Raji (cell line): Measurements from ENCODE around the gene CSF3R.

Experiments used
- POLR2A ChIP-seq: IDR thresholded peaks from 2 replicates; pipeline ENCODE4 v1.6.1; 2011; ENCODE audit warnings: low read depth, low read length, control low read depth; ENCODE audit not compliant: insufficient read depth

The CSF3R gene

DNA sequence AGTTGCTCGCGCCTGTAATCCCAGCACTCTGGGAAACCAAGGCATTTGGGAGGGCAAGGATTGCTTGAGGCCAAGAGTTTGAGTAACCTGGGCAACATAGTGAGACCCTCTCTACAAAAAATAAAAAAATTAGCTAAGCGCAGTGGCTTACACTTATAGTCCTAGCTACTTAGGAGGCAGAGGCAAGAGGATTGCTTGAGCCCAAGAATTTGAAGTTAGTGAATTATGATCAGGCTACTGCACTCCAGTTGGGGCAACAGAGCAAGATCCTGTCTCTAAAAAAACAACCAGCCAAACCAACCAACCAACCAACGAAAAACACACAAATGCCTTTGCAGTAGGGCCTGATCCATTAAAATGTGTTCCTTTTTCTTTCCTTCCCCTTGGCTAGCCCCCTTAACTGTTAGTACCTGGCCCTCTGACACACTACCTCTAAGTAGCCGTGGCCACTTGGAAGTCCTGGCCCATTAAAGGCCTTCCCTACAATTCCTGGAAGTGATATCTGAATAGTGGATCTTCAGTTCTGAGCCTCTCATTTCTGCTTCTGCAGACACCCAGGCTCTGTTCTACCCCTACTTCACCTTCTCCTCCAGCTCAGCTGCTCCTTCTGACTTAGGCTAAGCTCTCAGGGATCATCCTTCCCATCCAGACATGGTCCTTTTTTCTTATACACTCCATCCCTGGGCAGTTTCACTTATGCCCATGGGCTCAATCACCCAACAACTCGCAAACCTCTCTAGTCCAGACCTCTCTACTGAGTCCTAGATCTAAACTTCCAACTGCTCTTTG lies 28.9 kb downstream of the CSF3R start:
- TF ChIP-seq POLR2A: no peak

DNA sequence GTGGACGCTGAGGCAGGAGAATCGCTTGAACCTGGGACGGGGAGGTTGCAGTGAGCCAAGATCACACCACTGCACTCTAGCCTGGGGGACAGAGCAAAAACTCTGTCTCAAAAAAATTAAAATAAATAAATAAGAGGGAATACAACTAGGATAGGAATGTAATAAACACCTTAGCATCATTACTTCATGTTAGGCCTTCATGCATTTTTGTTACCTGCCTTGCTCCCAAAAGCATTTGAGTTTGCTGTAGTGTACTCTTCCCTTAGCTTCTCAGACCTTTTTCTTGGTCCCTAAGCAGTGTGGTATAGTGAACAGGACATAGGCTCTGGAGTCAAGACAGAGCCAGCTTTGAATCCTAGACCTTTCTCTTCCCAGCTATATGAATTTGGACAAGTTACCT lies 29.7 kb downstream of the CSF3R start:
- no peak for TF ChIP-seq POLR2A

DNA sequence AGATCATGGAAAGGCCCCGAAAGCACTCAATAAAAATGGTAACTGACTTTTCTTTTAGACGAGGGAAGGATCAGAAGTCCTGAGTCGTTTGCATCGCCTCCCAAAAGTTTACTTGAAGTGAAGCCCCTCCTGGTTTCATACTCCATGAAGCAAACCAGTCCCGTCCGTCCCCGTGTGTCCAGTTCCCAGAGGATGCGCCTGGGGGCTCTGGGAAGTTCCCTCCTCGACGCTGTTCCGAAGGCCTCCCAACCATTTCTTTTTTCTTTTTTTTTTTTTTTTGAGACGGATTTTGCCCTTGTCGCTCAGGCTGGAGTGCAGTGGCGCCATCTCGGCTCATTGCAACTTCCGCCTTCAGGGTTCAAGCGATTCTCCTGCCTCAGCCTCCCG lies 31.8 kb downstream of the CSF3R start:
- no peak for TF ChIP-seq POLR2A

DNA sequence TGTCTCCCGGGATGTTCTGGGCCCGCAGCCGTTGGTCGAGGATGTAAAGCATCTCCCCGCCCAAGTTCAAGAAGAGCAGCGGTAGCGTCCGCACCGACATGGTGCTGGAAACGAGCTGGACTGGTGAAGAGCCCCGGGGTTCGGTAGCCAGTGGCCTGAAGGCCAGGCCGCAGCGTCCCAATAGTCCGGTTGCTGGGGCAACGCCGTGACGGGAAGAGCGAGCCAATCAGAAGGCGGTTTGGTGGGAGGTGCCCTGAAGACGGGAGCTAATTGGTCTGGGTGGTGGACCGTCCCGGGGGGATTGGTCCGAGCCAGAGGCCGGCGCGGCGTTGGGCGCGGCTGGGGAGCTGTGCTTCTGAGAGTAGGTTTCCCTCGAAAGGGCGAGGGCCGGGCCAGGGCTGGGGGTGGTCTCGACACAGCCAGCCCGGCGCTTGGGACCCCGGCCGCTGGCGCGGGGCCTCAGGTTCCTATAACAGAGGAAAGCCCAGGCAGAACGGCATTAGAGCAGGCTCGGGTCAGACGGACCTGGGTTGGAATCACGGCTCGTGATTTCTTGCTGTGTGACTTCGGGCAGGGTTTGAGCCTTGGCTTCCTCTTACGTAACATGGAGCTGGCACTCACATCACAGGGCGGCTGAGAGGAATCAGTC lies 32.3 kb downstream of the CSF3R start, which contains the start of gene OSCP1:
OSCP1 (minus strand) TSS at position 182 of the 649 bp plus-strand sequence; CDS start at position 100, 82 bp downstream.
- peak; percentile 80 for TF ChIP-seq POLR2A

DNA sequence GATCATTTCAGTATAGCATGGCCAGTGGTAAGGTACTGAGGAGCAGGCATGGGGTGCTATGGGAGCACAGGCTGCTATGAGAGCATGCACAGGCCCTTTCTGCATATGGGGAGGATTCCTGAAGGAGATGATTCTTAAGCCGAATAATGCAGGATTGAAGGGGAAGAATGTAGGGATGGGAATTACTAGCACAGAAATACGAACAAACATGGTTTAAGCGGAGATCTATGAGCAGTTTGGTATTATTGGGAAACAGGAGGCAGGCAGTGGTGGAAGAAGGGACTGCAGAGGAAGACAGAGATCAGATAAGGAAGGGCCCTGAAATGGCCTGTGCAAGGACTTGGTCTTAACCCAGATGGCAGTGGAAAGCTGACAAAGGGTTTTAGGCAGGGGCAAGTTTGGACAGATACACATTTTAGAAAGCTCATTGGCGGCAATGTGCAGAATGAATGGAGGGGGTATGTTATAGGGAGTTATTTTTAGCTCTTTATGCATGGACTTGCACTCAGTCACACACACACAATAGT lies 34.1 kb downstream of the CSF3R start:
- TF ChIP-seq POLR2A: no peak

DNA sequence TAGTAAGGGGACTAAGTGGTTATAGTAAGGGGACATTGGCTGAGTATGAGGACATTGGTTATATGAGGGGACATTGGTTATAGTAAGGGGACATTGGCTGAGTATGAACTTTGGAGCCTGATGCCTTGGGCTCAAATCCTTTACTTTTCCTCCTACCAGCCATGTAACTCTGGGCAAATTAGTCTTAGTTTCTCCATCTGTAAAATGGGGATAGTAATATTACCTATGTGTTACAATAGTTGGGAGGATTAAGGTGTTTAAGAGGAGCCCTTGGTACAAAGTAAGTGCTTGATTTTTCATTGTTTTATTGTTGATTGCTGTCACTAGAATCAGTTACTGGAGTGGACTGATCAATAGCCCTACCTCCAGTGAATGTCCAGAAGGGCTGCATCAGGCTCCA lies 35.3 kb downstream of the CSF3R start:
- no peak for TF ChIP-seq POLR2A

DNA sequence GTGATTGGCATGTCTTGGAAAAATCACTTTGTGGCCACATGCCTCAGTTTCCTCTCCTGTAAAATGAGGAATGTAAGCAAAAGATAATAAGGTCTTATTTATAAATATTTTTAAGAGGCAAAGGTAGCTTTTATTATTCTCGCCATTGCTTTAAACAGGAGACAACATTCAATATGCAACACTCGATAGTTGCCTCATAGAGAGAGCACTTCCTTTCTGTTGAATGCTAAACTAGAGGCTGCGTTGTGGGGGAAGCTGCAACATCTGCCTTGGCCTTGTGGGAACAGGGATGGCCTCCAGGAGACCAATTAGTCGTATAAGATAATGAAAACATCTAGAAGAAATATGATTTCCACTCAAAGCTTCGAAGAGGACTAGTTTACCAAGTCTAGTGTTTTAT lies 36.0 kb downstream of the CSF3R start:
- TF ChIP-seq POLR2A: no peak

DNA sequence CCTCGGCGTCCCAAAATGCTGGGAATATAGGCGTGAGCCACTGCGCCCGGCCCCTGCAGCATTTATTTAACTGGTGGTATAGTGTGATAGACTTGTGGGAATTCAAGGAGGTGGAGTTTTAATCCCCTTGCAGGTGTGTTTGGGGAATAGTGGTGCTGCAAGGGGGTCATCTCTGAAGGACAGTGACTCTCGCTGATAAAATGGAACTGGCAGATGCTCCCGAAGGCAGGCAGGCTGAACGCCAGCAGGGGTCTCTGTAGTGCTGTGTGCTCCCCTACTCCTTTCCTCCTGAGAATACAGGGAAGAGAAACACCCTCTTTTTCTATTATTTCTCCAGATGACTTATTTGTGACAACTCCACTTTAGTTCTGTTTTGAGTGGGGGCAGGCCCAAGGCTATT lies 36.4 kb downstream of the CSF3R start:
- TF ChIP-seq POLR2A: no peak

DNA sequence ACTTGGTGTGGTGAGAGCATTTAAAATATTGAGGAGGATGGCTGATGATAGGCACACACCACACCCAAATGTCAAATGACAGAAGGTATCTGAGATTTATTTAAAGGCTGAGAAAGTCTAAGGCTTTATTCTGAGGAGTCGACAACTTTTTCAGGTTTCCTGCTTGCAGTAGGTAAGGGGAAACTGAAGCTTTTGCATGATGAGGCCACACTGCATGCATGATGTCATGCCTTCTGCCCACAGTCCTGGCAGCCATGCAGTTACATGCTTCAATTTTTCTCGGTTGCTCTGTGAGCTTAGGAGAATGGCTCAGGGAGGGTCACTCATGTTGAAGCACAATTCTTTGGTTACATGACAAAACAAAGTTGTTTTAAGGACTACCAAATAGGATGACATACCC lies 39.4 kb downstream of the CSF3R start:
- TF ChIP-seq POLR2A: no peak

DNA sequence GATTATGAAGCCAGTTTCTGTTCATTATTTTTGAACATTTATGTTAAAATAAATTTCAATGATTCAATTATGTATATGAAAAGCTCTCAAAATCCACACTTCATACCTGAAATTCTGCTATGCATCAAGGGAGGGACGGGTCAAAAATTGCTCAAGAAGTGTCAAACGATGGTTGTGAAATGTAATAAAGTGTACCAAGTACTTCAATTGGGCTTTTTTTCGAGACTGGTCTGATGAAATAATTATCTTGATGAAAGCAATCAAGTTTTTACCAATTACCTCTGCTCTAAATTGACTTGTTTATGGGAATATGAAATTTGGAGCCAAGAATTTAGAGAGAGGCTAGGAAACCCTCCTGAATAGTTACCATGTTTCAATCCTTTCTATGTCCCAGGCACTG lies 40.4 kb downstream of the CSF3R start:
- TF ChIP-seq POLR2A: no peak

DNA sequence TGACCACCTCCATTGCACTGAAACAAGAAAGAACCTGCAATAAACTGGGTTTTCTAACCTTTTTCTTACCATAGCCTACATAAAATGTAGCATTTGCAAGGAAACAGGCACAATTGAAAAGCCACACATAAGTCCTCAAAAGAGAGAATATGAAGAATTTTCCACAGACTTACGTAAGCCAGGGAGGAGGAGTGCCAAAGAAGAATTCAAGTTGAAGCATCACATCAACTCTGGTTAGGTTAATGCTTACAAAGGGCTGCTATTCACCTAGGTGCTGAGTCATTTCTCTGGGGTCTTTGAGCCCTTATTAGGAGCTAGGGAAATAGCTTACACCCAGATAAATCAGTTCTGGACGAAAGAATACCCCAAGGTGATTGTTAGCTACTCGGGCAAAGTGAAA lies 42.1 kb downstream of the CSF3R start:
- TF ChIP-seq POLR2A: no peak

DNA sequence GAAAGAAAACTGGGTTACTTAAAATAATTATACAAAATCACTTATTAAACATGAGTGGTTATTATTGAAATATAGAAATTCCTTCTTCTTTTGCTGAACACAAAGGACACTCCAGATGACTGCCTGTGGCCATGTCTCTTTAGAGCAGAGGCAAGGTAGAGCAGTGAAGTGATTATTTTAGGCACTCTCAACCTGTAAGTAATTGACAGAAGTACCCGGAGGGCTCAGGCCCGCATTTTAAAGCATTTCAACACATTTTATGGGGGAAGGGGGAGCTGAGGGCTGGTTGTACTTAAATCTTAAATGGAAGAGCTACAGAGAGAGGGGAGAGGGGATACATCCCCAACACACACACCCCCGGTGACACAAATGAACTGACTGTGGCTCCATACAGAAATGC lies 42.7 kb downstream of the CSF3R start:
- no peak for TF ChIP-seq POLR2A

DNA sequence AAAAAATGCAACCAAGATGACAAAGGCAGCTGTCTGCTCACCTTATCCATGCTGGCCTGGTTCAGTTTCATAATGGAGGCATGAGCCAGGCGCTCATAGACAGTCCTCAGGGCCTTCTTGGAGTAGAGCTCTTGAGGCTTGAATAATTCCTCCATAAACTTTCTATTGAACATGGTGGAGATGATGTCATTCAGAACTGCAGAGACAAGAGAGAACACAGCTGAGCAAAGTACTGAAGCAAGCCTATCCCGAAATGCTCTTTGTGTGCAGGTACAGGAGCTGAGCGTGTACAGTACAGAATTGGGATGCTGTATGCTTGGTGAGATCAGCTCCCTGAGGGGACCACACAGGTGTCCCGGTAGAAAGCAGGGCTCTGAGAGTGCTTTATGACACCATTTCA lies 44.0 kb downstream of the CSF3R start:
- no peak for TF ChIP-seq POLR2A

DNA sequence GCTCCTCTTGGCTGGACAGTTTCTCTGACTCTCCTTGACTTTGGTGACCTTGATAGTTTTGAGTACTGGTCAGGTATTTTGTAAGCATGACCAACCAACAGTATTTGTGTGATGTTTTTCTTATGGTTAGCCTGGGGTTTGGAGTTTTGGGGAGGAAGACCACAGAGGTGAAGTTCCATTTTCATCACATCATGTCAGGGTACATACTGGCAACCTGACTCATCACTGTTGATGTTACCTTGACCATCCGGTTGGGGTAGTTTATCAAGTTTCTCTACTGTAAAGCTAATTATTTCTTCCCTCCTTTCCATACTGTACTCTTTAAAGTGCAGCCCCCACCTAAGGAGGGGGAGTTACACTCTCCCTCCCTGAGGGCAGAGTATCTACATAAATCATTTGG lies 45.9 kb downstream of the CSF3R start:
- no peak for TF ChIP-seq POLR2A

DNA sequence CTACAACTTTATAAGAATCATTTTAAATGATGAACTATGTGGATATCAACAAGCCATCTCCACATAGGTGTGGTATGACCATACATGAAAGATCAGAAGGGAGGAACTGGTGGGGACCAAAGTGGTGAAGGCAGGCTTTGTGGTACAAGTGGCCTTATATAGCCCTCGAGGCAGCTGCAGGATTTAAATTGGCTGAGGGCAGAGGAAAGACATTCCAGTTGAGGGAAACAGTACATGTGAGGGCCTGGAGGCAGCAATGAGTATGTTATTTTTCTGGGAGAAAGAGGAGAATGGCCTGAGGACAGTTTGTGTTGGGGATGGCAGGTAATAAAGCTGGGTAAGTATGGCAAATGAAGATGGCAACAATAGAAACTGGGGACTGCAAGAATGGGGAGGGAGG lies 49.6 kb downstream of the CSF3R start:
- no peak for TF ChIP-seq POLR2A

DNA sequence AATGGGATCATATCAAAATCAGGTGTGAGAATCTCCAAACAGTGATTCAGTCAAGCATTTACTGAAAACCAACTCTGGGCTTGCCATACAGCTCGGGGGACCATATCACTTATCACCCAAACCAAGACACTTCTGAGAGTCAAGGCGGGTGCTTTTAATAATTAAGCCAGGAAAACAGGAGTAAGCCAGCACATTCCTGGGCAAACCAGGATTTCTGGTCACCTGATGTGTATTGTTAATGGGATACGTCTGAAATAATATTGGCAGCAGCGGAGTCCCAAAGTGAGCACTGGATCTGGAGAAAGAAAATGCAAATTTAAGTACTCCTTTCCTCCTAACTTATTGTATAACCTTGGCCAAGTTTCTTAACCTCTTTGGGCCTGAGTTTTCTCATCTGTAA lies 50.1 kb downstream of the CSF3R start:
- TF ChIP-seq POLR2A: no peak

DNA sequence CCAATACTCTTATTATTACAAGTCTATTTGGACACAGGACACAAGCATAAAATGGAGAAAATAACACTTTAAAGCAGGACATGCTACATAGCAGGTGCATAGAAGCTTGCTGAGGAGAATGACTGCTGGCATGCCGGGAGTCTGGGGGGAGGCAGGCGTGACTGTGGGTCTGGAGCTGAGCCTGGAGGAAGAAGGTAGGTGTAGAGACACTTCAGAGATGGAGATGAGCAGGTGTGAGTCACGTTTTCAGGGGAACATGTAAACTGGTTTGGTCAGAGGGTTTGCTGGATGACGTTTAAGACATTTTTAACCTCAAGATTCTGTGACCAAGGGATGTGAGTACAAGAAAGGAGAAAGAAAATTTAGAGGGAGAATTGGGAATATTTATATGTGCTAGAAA lies 56.9 kb downstream of the CSF3R start:
- TF ChIP-seq POLR2A: no peak

DNA sequence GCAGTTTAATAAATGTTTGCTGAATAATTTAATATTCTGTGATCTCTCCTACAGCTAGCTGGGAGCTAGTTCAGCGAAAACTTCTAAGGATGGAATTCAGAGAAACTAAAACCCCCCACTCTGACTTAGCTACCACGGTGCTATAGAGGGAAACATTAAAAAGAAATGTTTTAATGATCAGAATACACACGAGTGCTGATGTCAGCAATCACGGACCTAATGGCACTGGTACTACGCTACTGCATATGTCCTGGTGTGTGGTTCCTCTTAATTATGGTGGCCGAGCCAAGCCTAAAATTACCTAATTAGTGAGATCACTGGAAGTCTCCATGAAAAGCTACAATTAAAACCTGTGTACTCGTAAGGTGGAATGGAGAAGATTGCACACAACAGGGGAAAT lies 61.1 kb downstream of the CSF3R start:
- TF ChIP-seq POLR2A: no peak
